GM12873 (cell line): ENCODE results near the gene PCDH11X.
"Not testable (repeated sequence)": the region's sequence is repeated elsewhere in the genome, so short reads cannot be mapped to it uniquely, and the experiment has no call there.

ENCODE experiments used
- TF ChIP-seq, protein P1 (sequence below): IDR thresholded peaks from 2 replicates; pipeline ENCODE4 v1.5.1; 2012; ENCODE audit warnings: low read depth, mild to moderate bottlenecking, moderate library complexity, low read length, control low read depth; ENCODE audit not compliant: insufficient read depth; ENCODE audit errors: missing control alignments

PCDH11X gene

DNA sequence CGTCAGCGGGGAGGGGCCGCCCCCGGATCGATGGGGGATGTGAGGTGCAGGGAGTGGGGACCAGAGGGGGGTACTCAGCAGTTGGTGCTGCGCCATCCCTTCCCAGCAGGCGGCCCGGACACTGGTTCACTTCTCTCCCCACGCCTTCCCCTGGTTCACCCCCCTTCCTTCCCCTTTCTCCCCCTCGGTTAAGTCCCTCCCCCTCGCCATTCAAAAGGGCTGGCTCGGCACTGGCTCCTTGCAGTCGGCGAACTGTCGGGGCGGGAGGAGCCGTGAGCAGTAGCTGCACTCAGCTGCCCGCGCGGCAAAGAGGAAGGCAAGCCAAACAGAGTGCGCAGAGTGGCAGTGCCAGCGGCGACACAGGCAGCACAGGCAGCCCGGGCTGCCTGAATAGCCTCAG is at the start of gene PCDH11X:
Gene PCDH11X (plus strand): TSS at position 241 of the 400 bp plus-strand sequence. CDS start 56,130 bp downstream, outside the sequence.
- TF ChIP-seq, protein P1, sequence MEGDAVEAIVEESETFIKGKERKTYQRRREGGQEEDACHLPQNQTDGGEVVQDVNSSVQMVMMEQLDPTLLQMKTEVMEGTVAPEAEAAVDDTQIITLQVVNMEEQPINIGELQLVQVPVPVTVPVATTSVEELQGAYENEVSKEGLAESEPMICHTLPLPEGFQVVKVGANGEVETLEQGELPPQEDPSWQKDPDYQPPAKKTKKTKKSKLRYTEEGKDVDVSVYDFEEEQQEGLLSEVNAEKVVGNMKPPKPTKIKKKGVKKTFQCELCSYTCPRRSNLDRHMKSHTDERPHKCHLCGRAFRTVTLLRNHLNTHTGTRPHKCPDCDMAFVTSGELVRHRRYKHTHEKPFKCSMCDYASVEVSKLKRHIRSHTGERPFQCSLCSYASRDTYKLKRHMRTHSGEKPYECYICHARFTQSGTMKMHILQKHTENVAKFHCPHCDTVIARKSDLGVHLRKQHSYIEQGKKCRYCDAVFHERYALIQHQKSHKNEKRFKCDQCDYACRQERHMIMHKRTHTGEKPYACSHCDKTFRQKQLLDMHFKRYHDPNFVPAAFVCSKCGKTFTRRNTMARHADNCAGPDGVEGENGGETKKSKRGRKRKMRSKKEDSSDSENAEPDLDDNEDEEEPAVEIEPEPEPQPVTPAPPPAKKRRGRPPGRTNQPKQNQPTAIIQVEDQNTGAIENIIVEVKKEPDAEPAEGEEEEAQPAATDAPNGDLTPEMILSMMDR = not testable (repeated sequence)
